Panc1 (cell line): ENCODE data around the gene PAX2.

Experiments
- POLR2AphosphoS5 ChIP-seq: IDR thresholded peaks from 2 replicates; pipeline ENCODE4 v1.6.1; 2012; ENCODE audit warnings: mild to moderate bottlenecking, low read depth, low read length, moderate library complexity
- TF ChIP-seq, protein P1 (sequence below): fragments of 450-650 bp; IDR thresholded peaks from 2 replicates; pipeline ENCODE4 v1.5.1; 2017; ENCODE audit warnings: mild to moderate bottlenecking

DNA sequence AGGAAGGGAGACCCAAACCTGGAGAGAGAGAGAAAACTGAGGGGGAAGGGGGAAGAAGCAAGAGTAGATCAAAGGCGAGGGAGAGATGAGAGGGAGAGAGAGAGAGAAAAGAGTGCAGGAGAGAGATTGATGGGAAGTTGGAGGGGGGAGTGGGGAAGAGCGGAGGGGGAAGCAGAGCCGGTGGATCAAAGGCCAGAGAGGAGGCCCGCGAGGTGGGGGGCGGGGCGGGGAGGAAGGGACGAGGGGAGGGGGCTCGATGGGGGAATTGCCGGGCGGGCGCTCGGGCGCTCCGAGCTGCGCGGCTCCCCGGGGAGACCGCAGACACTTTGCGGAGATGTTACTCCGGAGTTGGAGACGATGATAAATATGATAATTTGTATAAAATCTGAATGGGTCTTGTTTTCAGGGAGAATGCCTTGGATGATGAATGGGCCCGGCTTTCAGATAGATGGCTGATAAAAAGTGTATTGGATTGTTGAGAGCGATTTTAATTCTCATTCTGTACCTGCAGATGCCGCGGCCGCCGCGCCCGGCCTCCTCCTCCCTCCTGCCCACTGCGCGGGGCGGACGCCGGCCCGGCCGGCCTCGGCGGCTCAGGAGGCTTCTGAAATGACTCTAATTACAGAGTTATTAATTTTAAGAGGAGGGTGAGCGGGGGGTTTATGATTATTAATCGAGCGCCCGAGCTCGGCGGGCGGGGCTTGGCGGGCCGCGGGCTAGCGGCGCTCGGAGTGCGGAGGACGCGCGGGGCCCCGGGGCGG lies 21.4 kb upstream of the PAX2 start:
- TF ChIP-seq, protein P1, sequence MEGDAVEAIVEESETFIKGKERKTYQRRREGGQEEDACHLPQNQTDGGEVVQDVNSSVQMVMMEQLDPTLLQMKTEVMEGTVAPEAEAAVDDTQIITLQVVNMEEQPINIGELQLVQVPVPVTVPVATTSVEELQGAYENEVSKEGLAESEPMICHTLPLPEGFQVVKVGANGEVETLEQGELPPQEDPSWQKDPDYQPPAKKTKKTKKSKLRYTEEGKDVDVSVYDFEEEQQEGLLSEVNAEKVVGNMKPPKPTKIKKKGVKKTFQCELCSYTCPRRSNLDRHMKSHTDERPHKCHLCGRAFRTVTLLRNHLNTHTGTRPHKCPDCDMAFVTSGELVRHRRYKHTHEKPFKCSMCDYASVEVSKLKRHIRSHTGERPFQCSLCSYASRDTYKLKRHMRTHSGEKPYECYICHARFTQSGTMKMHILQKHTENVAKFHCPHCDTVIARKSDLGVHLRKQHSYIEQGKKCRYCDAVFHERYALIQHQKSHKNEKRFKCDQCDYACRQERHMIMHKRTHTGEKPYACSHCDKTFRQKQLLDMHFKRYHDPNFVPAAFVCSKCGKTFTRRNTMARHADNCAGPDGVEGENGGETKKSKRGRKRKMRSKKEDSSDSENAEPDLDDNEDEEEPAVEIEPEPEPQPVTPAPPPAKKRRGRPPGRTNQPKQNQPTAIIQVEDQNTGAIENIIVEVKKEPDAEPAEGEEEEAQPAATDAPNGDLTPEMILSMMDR, result no peak
- TF ChIP-seq POLR2AphosphoS5, result no peak
